Suprapubic skin (tissue), 4 donors: ENCODE data around the gene DYNLT1. TPM values are rescaled to one million over a fixed set of nuclear protein-coding genes. Genes with fewer than 3 reads are reported as not detected.

Experiments
- DNase-seq, 2 donors: peaks; one replicate each; pipeline ENCODE4 v3.0.0-alpha.2; 2019; ENCODE audit warnings: low spot score in 2 of 2
- H3K27ac ChIP-seq: fragments of 200-600 bp; sonication (generic); one replicate; pipeline ENCODE4 v1.5.1; 2019
- H3K27me3 ChIP-seq: fragments of 200-600 bp; sonication (generic); one replicate; pipeline ENCODE4 v1.5.1; 2019
- H3K36me3 ChIP-seq: fragments of 200-600 bp; sonication (generic); one replicate; pipeline ENCODE4 v1.5.1; 2019
- H3K4me1 ChIP-seq: fragments of 200-600 bp; sonication (generic); one replicate; pipeline ENCODE4 v1.5.1; 2019
- H3K4me3 ChIP-seq: fragments of 200-600 bp; sonication (generic); one replicate; pipeline ENCODE4 v1.5.1; 2019; ENCODE audit warnings: mild to moderate bottlenecking
- H3K9me3 ChIP-seq: fragments of 200-600 bp; sonication (generic); one replicate; pipeline ENCODE4 v1.5.1; 2019
- CTCF ChIP-seq, 2 donors: fragments of 200-600 bp in 1 of 2; fragments of 450-650 bp in 1 of 2; sonication (generic) in 1 of 2; IDR thresholded peaks; one replicate each; pipeline ENCODE4 v1.5.1; 2016 to 2019; ENCODE audit warnings: antibody characterized with exemption in 2 of 2, mild to moderate bottlenecking in 1 of 2, moderate library complexity in 1 of 2
- EP300 ChIP-seq: sonication (generic); formaldehyde crosslinking; IDR thresholded peaks from one replicate; pipeline ENCODE4 v1.6.1; 2017; ENCODE audit warnings: antibody characterized with exemption
- POLR2A ChIP-seq, 2 donors: fragments of 450-650 bp; IDR thresholded peaks; one replicate each; pipeline ENCODE4 v1.6.1; 2017; ENCODE audit warnings: antibody characterized with exemption in 2 of 2, mild to moderate bottlenecking in 2 of 2, moderate library complexity in 2 of 2
- POLR2AphosphoS5 ChIP-seq, 3 donors: sonication (generic); formaldehyde crosslinking; IDR thresholded peaks; one replicate each; pipeline ENCODE4 v1.6.1; 2017; ENCODE audit warnings: antibody characterized with exemption in 3 of 3
- WGBS: methylation state at CpG from one replicate; pipeline ENCODE4 v1.1.5; 2018; 5-methylcytosine and 5-hydroxymethylcytosine counted together
- total RNA-seq, 4 donors: library from RNA; depleted of rRNA; stranded (reverse); fragments of >200 nt; gene quantifications; one replicate each; pipeline ENCODE4 v1.1.0, GENCODE V29; 2016

Gene DYNLT1
- total RNA-seq, 4 donors from 2014 or later, result 27.5 to 63.8 (median 49.4) TPM

- Histone ChIP-seq H3K9me3 (no peaks in the 10 kb centered on the region), H3K36me3 (peaks cover 59% of the 10 kb centered on the region), H3K4me3 (no peak overlapping the region), H3K4me1 (no peaks in the 10 kb centered on the region), H3K27ac (no peak overlapping the region), H3K27me3 (no peaks in the 10 kb centered on the region)
- no peak for DNase-seq
- TF ChIP-seq POLR2AphosphoS5 (IDR thresholded peaks at IDR 0.05), result no peak
- no peak for TF ChIP-seq POLR2A (IDR thresholded peaks at IDR 0.05)
- no peak for TF ChIP-seq CTCF (IDR thresholded peaks at IDR 0.05)
- TF ChIP-seq EP300, result no peak
- WGBS, result 73% methylated on average over 15 of the region's 15 CpGs
Observed at GRCh38 chr6:158603261-158604047, 41.1 kb downstream of the DYNLT1 start.

GRCh38 chr6:158599635-158600034, 44.9 kb downstream of the DYNLT1 start:
- no peak overlapping the region for H3K27ac ChIP-seq
- no peak overlapping the region for H3K4me3 ChIP-seq
- H3K36me3 ChIP-seq, result peaks cover 62% of the 10 kb centered on the region
- H3K27me3 ChIP-seq, result no peaks in the 10 kb centered on the region
- TF ChIP-seq POLR2A (IDR thresholded peaks at IDR 0.05) (no peak), POLR2AphosphoS5 (IDR thresholded peaks at IDR 0.05) (no peak), EP300 (no peak), CTCF (IDR thresholded peaks at IDR 0.05) (no peak)
- H3K4me1 ChIP-seq, result no peaks in the 10 kb centered on the region
- no peaks in the 10 kb centered on the region for H3K9me3 ChIP-seq
- 91% methylated on average over 18 of the region's 18 CpGs for WGBS
- DNase-seq, result no peak

GRCh38 chr6:158597565-158597964, 47.0 kb downstream of the DYNLT1 start:
- Histone ChIP-seq H3K4me1 (no peaks in the 10 kb centered on the region), H3K4me3 (no peak overlapping the region), H3K27me3 (no peaks in the 10 kb centered on the region), H3K9me3 (no peaks in the 10 kb centered on the region), H3K36me3 (peaks cover 79% of the 10 kb centered on the region), H3K27ac (no peak overlapping the region)
- DNase-seq, result no peak
- TF ChIP-seq POLR2AphosphoS5 (IDR thresholded peaks at IDR 0.05) (no peak), POLR2A (IDR thresholded peaks at IDR 0.05) (no peak), EP300 (no peak), CTCF (IDR thresholded peaks at IDR 0.05) (no peak)
- 94% methylated on average over 4 of the region's 4 CpGs for WGBS

GRCh38 chr6:158596861-158597260, 47.7 kb downstream of the DYNLT1 start:
- Histone ChIP-seq H3K4me3 (no peak overlapping the region), H3K4me1 (no peaks in the 10 kb centered on the region), H3K27me3 (no peaks in the 10 kb centered on the region), H3K27ac (no peak overlapping the region), H3K36me3 (peaks cover 86% of the 10 kb centered on the region), H3K9me3 (no peaks in the 10 kb centered on the region)
- DNase-seq, result no peak
- 65% methylated on average over 6 of the region's 6 CpGs for WGBS
- no peak for TF ChIP-seq POLR2AphosphoS5 (IDR thresholded peaks at IDR 0.05)
- no peak for TF ChIP-seq CTCF (IDR thresholded peaks at IDR 0.05)

- Histone ChIP-seq H3K27ac (no peak overlapping the region), H3K9me3 (no peaks in the 10 kb centered on the region), H3K4me1 (no peaks in the 10 kb centered on the region), H3K27me3 (no peaks in the 10 kb centered on the region), H3K36me3 (peaks cover 90% of the 10 kb centered on the region), H3K4me3 (no peak overlapping the region)
- no peak for TF ChIP-seq POLR2AphosphoS5 (IDR thresholded peaks at IDR 0.05)
- TF ChIP-seq EP300, result no peak
- no peak for TF ChIP-seq CTCF (IDR thresholded peaks at IDR 0.05)
- TF ChIP-seq POLR2A (IDR thresholded peaks at IDR 0.05), result no peak
- WGBS, result 93% methylated on average over 5 of the region's 5 CpGs
- DNase-seq, result no peak
Observed at GRCh38 chr6:158595223-158595622, 49.3 kb downstream of the DYNLT1 start.
